A549 (cell line): ENCODE measurements around the gene ZNF697. TPM values are rescaled to one million over a fixed set of nuclear protein-coding genes. Genes with fewer than 3 reads are reported as not detected.

Experiments
- ATAC-seq, 2 experiments: fragments of 200-7000 bp in 1 of 2; fragments of >200 bp in 1 of 2; cut with Nextera tagmentation in 1 of 2; cut with Tn5 transposase in 1 of 2; 3 replicates each; pipeline versions ENCODE4 v1.8.0 to v1.9.1; 2018 to 2020; ENCODE audit warnings: mild to moderate bottlenecking in 1 of 2, moderate library complexity in 1 of 2
- CTCF ChIA-PET: fragments of 300-600 bp; sonication (Branson Sonifier 250); formaldehyde crosslinking; extraction: SDS; loops from one replicate; lab custom pipeline; 2021; ENCODE audit warnings: antibody characterized with exemption, inconsistent platforms; lab: Yijun Ruan, JAX
- POLR2A ChIA-PET: fragments of 350-600 bp; formaldehyde crosslinking; extraction: SDS; loops from one replicate; lab custom pipeline; 2021; ENCODE audit warnings: antibody characterized with exemption, inconsistent platforms; lab: Yijun Ruan, JAX
- DNase-seq, 2 experiments: peaks; one replicate each; pipeline versions ENCODE4 v3.0.0 to v3.0.0-alpha.2; 2011 to 2016; ENCODE audit warnings: low read depth in 1 of 2, low spot score in 1 of 2
- FAIRE-seq: peaks from 2 replicates; lab custom pipeline; 2011; peaks lifted over from hg19 to GRCh38; lab: Jason Lieb, UNC
- H3K27ac ChIP-seq, 2 experiments: fragments of >200 bp; sonication (Bioruptor Twin); formaldehyde crosslinking; 3 replicates each; pipeline ENCODE4 v1.5.1; 2016 to 2017
- H3K4me1 ChIP-seq: fragments of >200 bp; sonication (Bioruptor Twin); formaldehyde crosslinking; 3 replicates; pipeline ENCODE4 v1.6.1; 2016
- H3K4me2 ChIP-seq: fragments of >200 bp; sonication (Bioruptor Twin); formaldehyde crosslinking; 3 replicates; pipeline ENCODE4 v1.6.1; 2016
- H3K4me3 ChIP-seq: fragments of >200 bp; sonication (Bioruptor Twin); formaldehyde crosslinking; 3 replicates; pipeline ENCODE4 v1.5.1; 2016
- H3K9me3 ChIP-seq: fragments of >200 bp; sonication (Bioruptor Twin); formaldehyde crosslinking; 3 replicates; pipeline ENCODE4 v1.6.1; 2016
- CBX2 ChIP-seq: fragments of 200-600 bp; sonication (generic); IDR thresholded peaks from 2 replicates; pipeline ENCODE4 v1.6.1; 2016; ENCODE audit warnings: low read depth, mild to moderate bottlenecking, borderline replicate concordance
- CHD2 ChIP-seq: fragments of 150-350 bp; IDR thresholded peaks from 2 replicates; pipeline ENCODE4 v1.6.1; 2014; ENCODE audit warnings: low read length; ENCODE audit not compliant: partially characterized antibody
- EP300 ChIP-seq, 2 experiments: fragments of >200 bp; sonication (Bioruptor Twin); formaldehyde crosslinking; IDR thresholded peaks; 2 replicates in 1 of 2; 3 replicates in 1 of 2; pipeline ENCODE4 v1.6.1; 2016 to 2017
- FOSB ChIP-seq: fragments of 250-450 bp; sonication (Bioruptor Pico); IDR thresholded peaks from 2 replicates; pipeline ENCODE4 v1.5.0; 2020; ENCODE audit warnings: mild to moderate bottlenecking, moderate library complexity
- HDAC2 ChIP-seq: fragments of 200-600 bp; sonication (generic); IDR thresholded peaks from 2 replicates; pipeline ENCODE4 v1.6.1; 2016
- HES2 ChIP-seq: fragments of >200 bp; sonication (Bioruptor Twin); formaldehyde crosslinking; IDR thresholded peaks from 2 replicates; pipeline ENCODE4 v1.6.1; 2016
- HMGXB4 ChIP-seq: fragments of 250-450 bp; sonication (Bioruptor Pico); IDR thresholded peaks from 2 replicates; pipeline ENCODE4 v1.5.0; 2021; ENCODE audit warnings: mild to moderate bottlenecking, moderate library complexity, borderline replicate concordance
- HOXB13 ChIP-seq: fragments of 250-450 bp; sonication (Bioruptor Pico); IDR thresholded peaks from 2 replicates; pipeline ENCODE4 v1.5.0; 2020; ENCODE audit warnings: low read depth, mild to moderate bottlenecking, moderate library complexity
- HOXB5 ChIP-seq: fragments of 250-450 bp; sonication (Bioruptor Pico); IDR thresholded peaks from 2 replicates; pipeline ENCODE4 v1.5.0; 2020; ENCODE audit warnings: mild to moderate bottlenecking, moderate library complexity
- MAFK ChIP-seq: fragments of 450-650 bp; IDR thresholded peaks from 2 replicates; pipeline ENCODE4 v1.6.1; 2014; ENCODE audit not compliant: partially characterized antibody
- NFE2L2 ChIP-seq: fragments of 150-350 bp; conservative IDR thresholded peaks from 2 replicates; pipeline ENCODE4 v1.6.1; 2014; ENCODE audit warnings: low read length
- NR3C1 ChIP-seq: fragments of >200 bp; sonication (Bioruptor Twin); formaldehyde crosslinking; IDR thresholded peaks from 3 replicates; pipeline ENCODE4 v1.6.1; 2017
- PBX3 ChIP-seq: IDR thresholded peaks from 2 replicates; pipeline ENCODE4 v1.6.1; 2012
- PHF8 ChIP-seq: fragments of 200-600 bp; sonication (generic); IDR thresholded peaks from 2 replicates; pipeline ENCODE4 v1.6.1; 2016; ENCODE audit warnings: low read depth, mild to moderate bottlenecking, antibody characterized with exemption, moderate library complexity, borderline replicate concordance
- RARB ChIP-seq: fragments of 250-450 bp; sonication (Bioruptor Pico); IDR thresholded peaks from 2 replicates; pipeline ENCODE4 v1.8.0; 2021; ENCODE audit warnings: mild to moderate bottlenecking, moderate library complexity
- SMC3 ChIP-seq: fragments of >200 bp; sonication (Bioruptor Twin); formaldehyde crosslinking; IDR thresholded peaks from 3 replicates; pipeline ENCODE4 v1.6.1; 2018; ENCODE audit warnings: inconsistent platforms
- USF2 ChIP-seq: fragments of 450-650 bp; IDR thresholded peaks from 2 replicates; pipeline ENCODE4 v1.6.1; 2014; ENCODE audit warnings: antibody characterized with exemption
- ZC3H11A ChIP-seq: fragments of 450-650 bp; IDR thresholded peaks from 2 replicates; pipeline ENCODE4 v1.6.1; 2014; ENCODE audit warnings: antibody characterized with exemption, mild to moderate bottlenecking
- ZFP36 ChIP-seq: fragments of 450-650 bp; IDR thresholded peaks from 2 replicates; pipeline ENCODE4 v1.6.1; 2014; ENCODE audit warnings: borderline replicate concordance; ENCODE audit not compliant: partially characterized antibody
- ZSCAN20 ChIP-seq: fragments of 250-450 bp; sonication (Bioruptor Pico); IDR thresholded peaks from 2 replicates; pipeline ENCODE4 v1.8.0; 2022; ENCODE audit warnings: mild to moderate bottlenecking, moderate library complexity
- WGBS: methylation state at CpG from one replicate; pipeline ENCODE4 v1.1.6; 2017; ENCODE audit errors: missing lambda C conversion rate; 5-methylcytosine and 5-hydroxymethylcytosine counted together
- polyA plus RNA-seq, 4 experiments: library from polyadenylated mRNA; depleted of rRNA in 3 of 4; stranded (reverse); fragments of >200 nt; fragmentation: RNase III in 1 of 4; extraction: RNeasy Plus Mini Kit Qiagen cat#74134 plus additional on column Dnase treatment in 1 of 4; gene quantifications; 2 replicates in 3 of 4; 3 replicates in 1 of 4; pipeline ENCODE4 v1.2.3, GENCODE V29; 2011 to 2017
- TF ChIP-seq, protein P1 (sequence below): fragments of >200 bp; sonication (Bioruptor Twin); formaldehyde crosslinking; IDR thresholded peaks from 3 replicates; pipeline ENCODE4 v1.5.1; 2016

ZNF697 gene
- polyA plus RNA-seq, 2 of the 4 experiments (the other 2 are of a cell fraction), result 2.2 to 2.6 TPM

- WGBS, result 15% methylated on average over 10 of the region's 10 CpGs
- CTCF ChIA-PET, result interaction anchor here (1.1 to 6.1 kb wide), 6 partner anchors 11 to 37 kb away, joined by 3 to 36 read pairs (median 8); no protein-coding TSS in a partner anchor
- FAIRE-seq, result no peak
- Histone ChIP-seq H3K9me3 (no peaks in the 10 kb centered on the region), H3K27ac (peak overlapping the region; percentile 92 to 99), H3K4me1 (peaks cover 22% of the 10 kb centered on the region; the same call in 2 of the 3 replicates)
- no peak for DNase-seq
- no peak for ATAC-seq
- TF ChIP-seq ZFP36 (no peak), CHD2 (no peak)
- TF ChIP-seq, all 56 proteins: peak for 0
- H3K4me2 ChIP-seq, result peak overlapping the region; percentile 93
- H3K4me3 ChIP-seq, result peak overlapping the region; percentile 94
- POLR2A ChIA-PET, result interaction anchor here (0.7 to 1.7 kb wide), 4 partner anchors 11 to 173 kb away, joined by 3 to 9 read pairs (median 4); no protein-coding TSS in a partner anchor
Measured at GRCh38 chr1:119648620-119649004, 546 bp upstream of the ZNF697 start.

DNA sequence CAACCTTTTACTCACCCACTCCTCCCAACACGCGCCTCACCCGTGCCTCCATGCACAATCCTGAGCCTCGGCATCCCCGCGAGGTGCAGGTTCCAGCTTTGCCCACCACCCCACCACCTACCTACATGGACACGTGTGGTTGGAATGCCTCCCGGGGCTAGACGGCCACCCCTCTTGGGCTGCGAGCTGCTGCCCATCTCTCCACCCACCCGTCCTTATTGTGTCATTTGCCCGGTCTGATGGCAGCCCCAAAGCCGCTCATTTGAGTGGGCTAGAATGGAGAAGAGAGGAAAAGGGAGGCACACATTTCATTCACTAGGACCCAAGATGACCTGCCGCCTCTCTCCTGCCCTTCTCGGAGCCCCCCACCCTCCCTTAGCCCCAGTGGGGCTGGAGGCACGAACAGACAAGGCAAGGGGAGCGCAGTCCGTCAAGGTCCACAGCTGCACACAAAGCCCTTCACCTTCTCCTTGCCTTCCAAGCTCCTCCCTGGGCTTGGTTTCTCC is 785 bp downstream of the ZNF697 start:
- peak overlapping the region; percentile 94 for H3K4me3 ChIP-seq
- ChIA-PET CTCF (interaction anchor here (1.0 to 6.1 kb wide), 4 partner anchors 12 to 33 kb away, joined by 3 to 36 read pairs (median 9); no protein-coding TSS in a partner anchor), POLR2A (interaction anchor here (1.7 kb wide), 1 partner anchor 13 kb away, joined by 9 read pairs; no protein-coding TSS in a partner anchor)
- peaks cover 22% of the 10 kb centered on the region; the same call in 2 of the 3 replicates for H3K4me1 ChIP-seq
- H3K4me2 ChIP-seq, result peak overlapping the region; percentile 98
- peak overlapping the region; percentile 92 to 99 for H3K27ac ChIP-seq
- no peaks in the 10 kb centered on the region for H3K9me3 ChIP-seq
- FAIRE-seq, result no peak
- TF ChIP-seq CBX2 (no peak), EP300 (IDR thresholded peaks at IDR 0.05) (no peak), NFE2L2 (no peak), FOSB (CRISPR knock-in tag) (no peak), PHF8 (no peak), HDAC2 (no peak), ZC3H11A (no peak), MAFK (no peak), NR3C1 (no peak), RARB (CRISPR knock-in tag) (no peak), PBX3 (no peak), SMC3 (no peak), HOXB5 (CRISPR knock-in tag) (no peak), ZSCAN20 (no peak), HMGXB4 (CRISPR knock-in tag) (no peak), HOXB13 (CRISPR knock-in tag) (no peak), USF2 (no peak), HES2 (no peak)
- TF ChIP-seq, protein P1, sequence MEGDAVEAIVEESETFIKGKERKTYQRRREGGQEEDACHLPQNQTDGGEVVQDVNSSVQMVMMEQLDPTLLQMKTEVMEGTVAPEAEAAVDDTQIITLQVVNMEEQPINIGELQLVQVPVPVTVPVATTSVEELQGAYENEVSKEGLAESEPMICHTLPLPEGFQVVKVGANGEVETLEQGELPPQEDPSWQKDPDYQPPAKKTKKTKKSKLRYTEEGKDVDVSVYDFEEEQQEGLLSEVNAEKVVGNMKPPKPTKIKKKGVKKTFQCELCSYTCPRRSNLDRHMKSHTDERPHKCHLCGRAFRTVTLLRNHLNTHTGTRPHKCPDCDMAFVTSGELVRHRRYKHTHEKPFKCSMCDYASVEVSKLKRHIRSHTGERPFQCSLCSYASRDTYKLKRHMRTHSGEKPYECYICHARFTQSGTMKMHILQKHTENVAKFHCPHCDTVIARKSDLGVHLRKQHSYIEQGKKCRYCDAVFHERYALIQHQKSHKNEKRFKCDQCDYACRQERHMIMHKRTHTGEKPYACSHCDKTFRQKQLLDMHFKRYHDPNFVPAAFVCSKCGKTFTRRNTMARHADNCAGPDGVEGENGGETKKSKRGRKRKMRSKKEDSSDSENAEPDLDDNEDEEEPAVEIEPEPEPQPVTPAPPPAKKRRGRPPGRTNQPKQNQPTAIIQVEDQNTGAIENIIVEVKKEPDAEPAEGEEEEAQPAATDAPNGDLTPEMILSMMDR, result no peak
- TF ChIP-seq, all 56 proteins: peak for 0
- WGBS, result 24% methylated on average over 11 of the region's 18 CpGs
- DNase-seq (no peak), ATAC-seq (peak in 1 of 2 experiments; percentile 9; a peak in 3 of 6 replicates)
